Activated CD8-positive, alpha-beta memory T cell treated with anti-CD3 and anti-CD28 coated beads, Interleukin-2, amount 50 U/mL, for 4 hours (primary cell): ENCODE data around the gene SELENOO.
A peak's percentile ranks its signal among the peaks of the same experiment; 100 is the strongest.
"Not testable (repeated sequence)": the region's sequence is repeated elsewhere in the genome, so short reads cannot be mapped to it uniquely, and the experiment has no call there.

Experiments used
- DNase-seq: peaks from one replicate; pipeline ENCODE4 v3.0.0-alpha.2; 2020

Gene SELENOO

GRCh38 chr22:50201191-50202129 lies 649 bp downstream of the SELENOO start:
- no peak for DNase-seq

GRCh38 chr22:50202130-50202666 lies 1.4 kb downstream of the SELENOO start:
- no peak for DNase-seq

- DNase-seq = no peak
Measured at GRCh38 chr22:50203288-50203687, 2.5 kb downstream of the SELENOO start.

- no peak for DNase-seq
Measured at GRCh38 chr22:50204571-50204970, 3.8 kb downstream of the SELENOO start.

- not testable (repeated sequence) for DNase-seq
Measured at GRCh38 chr22:50204998-50205397, 4.2 kb downstream of the SELENOO start.

- no peak for DNase-seq
Measured at GRCh38 chr22:50205781-50206569, 5.2 kb downstream of the SELENOO start.

- peak; percentile 16 for DNase-seq
Measured at GRCh38 chr22:50206599-50206998, 5.8 kb downstream of the SELENOO start.

GRCh38 chr22:50207383-50208140 lies 6.8 kb downstream of the SELENOO start:
- DNase-seq = no peak

- DNase-seq = no peak
Measured at GRCh38 chr22:50208430-50208938, 7.7 kb downstream of the SELENOO start.

GRCh38 chr22:50208939-50209892 lies 8.4 kb downstream of the SELENOO start:
- peak; percentile 16 for DNase-seq

GRCh38 chr22:50209893-50210292 lies 9.1 kb downstream of the SELENOO start:
- peak; percentile 72 for DNase-seq

- DNase-seq = peak; percentile 18
Measured at GRCh38 chr22:50210378-50211139, 9.7 kb downstream of the SELENOO start.

- no peak for DNase-seq
Measured at GRCh38 chr22:50211147-50211546, 10.3 kb downstream of the SELENOO start.

GRCh38 chr22:50213263-50213662 lies 12.5 kb downstream of the SELENOO start:
- no peak for DNase-seq

- no peak for DNase-seq
Measured at GRCh38 chr22:50215297-50216054, 14.7 kb downstream of the SELENOO start.

GRCh38 chr22:50216055-50216683 lies 15.4 kb downstream of the SELENOO start:
- no peak for DNase-seq

- no peak for DNase-seq
Measured at GRCh38 chr22:50216684-50217520, 16.1 kb downstream of the SELENOO start.

- DNase-seq = no peak
Measured at GRCh38 chr22:50217543-50218152, 16.8 kb downstream of the SELENOO start.
